Measurements from ENCODE around the gene BNIP3. TPM values are rescaled to one million over a fixed set of nuclear protein-coding genes. Genes with fewer than 3 reads are reported as not detected.
A peak's percentile ranks its signal among the peaks of the same experiment; 100 is the strongest.

BNIP3 gene, protein sequence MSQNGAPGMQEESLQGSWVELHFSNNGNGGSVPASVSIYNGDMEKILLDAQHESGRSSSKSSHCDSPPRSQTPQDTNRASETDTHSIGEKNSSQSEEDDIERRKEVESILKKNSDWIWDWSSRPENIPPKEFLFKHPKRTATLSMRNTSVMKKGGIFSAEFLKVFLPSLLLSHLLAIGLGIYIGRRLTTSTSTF
- 100 to 1,000 TPM in 3 of 4 donors, 10 to 100 TPM in 1; 81.2 to 162 (median 135) TPM for total RNA-seq

DNA sequence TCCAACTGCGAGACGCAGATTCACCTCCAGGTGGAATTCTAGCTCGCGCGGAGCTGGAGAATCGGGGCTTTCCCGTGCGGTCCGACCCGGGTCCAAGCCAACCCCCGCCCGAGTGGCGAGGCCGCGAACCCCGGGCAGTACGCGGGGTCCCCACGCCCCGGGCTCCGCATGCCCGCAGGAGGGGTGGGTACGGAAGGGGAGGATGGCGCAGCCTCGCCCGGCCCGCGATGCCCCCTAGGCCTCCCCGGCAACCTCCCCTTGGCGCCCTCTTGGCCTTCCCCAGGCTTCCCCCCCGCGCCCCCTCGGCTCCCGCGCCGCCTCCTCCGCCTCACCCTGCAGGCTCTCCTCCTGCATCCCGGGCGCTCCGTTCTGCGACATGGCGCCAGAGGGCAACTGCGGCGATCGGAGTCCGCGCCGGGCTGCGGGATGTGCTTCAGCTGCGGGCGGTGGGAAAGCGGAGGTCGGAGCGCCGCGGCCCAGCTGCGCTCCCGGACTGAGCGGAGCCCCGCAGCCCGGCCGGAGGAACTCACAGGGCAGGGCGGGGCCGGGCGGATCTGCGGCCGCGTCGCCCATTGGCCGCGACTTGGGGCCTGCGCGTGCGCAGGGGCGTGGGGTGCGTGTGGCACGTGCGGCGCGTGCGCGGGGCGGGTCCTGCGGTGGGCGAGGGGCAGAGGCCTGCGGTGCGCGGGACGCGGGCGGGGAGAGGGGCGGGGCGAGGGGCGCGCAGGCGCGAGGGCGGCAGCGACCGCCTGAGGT lies at the start of gene BNIP3:
Gene BNIP3 (minus strand): TSS at position 495 of the 756 bp plus-strand sequence. CDS start 117 bp downstream, at position 378.
- peak; percentile 95 to 96 for DNase-seq (ENCODE audit: low spot score in 2 of 2)
- H3K4me1 ChIP-seq: peaks cover 30% of the 10 kb centered on the region
- peak within 1 kb of the TSS; percentile 82 for H3K4me3 ChIP-seq
- H3K27me3 ChIP-seq: no peaks in the 10 kb centered on the region
- H3K36me3 ChIP-seq: no peaks in the 10 kb centered on the region
- 5% methylated on average over 7 of the region's 100 CpGs for WGBS
- H3K27ac ChIP-seq: peak within 1 kb of the TSS; percentile 55
- H3K9me3 ChIP-seq: no peaks in the 10 kb centered on the region
- peak in 1 of 2 donors; percentile 90 for TF ChIP-seq POLR2A (IDR thresholded peaks at IDR 0.05)
- no peak for TF ChIP-seq EP300 (IDR thresholded peaks at IDR 0.05)
- TF ChIP-seq POLR2AphosphoS5 (IDR thresholded peaks at IDR 0.05): peak in 1 of 3 donors; percentile 43
- TF ChIP-seq, protein P1, sequence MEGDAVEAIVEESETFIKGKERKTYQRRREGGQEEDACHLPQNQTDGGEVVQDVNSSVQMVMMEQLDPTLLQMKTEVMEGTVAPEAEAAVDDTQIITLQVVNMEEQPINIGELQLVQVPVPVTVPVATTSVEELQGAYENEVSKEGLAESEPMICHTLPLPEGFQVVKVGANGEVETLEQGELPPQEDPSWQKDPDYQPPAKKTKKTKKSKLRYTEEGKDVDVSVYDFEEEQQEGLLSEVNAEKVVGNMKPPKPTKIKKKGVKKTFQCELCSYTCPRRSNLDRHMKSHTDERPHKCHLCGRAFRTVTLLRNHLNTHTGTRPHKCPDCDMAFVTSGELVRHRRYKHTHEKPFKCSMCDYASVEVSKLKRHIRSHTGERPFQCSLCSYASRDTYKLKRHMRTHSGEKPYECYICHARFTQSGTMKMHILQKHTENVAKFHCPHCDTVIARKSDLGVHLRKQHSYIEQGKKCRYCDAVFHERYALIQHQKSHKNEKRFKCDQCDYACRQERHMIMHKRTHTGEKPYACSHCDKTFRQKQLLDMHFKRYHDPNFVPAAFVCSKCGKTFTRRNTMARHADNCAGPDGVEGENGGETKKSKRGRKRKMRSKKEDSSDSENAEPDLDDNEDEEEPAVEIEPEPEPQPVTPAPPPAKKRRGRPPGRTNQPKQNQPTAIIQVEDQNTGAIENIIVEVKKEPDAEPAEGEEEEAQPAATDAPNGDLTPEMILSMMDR (IDR thresholded peaks at IDR 0.05): no peak

DNA sequence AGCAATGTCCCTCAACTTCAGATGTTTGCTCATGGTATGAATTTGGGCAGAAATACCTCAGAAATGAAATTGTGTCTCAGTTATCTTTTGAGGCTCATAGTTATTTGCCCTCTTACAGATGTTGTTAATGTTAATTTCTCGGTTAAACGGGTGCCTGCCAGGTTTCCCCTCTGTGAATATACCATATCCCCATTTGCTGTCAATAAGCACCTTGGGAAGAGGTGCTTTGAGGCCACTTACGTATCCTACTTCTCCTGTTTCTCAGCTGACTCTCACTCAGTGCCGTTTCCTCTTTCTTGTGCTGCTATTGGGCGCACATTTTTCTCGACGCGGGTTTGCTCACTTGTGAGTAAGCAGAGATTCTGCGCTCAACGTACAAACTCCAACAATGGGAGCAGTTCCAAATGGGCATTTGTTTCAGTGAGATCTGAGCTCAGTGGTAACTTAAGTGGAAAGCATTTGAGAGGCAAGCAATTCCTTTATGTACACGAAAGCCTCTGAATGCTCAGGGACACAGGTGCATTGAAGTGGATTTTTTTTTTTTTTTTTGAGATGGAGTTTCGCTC lies 49.3 kb upstream of the BNIP3 start:
- Histone ChIP-seq H3K9me3 (no peaks in the 10 kb centered on the region), H3K4me3 (no peak overlapping the region), H3K36me3 (no peaks in the 10 kb centered on the region), H3K27me3 (peaks cover 68% of the 10 kb centered on the region), H3K27ac (no peak overlapping the region), H3K4me1 (peaks cover 2% of the 10 kb centered on the region)
- TF ChIP-seq POLR2A (IDR thresholded peaks at IDR 0.05): no peak
- DNase-seq (ENCODE audit: low spot score in 2 of 2): no peak
- 80% methylated on average over 12 of the region's 12 CpGs for WGBS

- Histone ChIP-seq H3K4me3 (no peak overlapping the region), H3K36me3 (no peaks in the 10 kb centered on the region), H3K27me3 (peaks cover 69% of the 10 kb centered on the region), H3K4me1 (peaks cover 2% of the 10 kb centered on the region), H3K9me3 (no peaks in the 10 kb centered on the region), H3K27ac (no peak overlapping the region)
- DNase-seq (ENCODE audit: low spot score in 2 of 2): no peak
- 38% methylated on average over 6 of the region's 6 CpGs for WGBS
- TF ChIP-seq EP300 (IDR thresholded peaks at IDR 0.05) (no peak), POLR2AphosphoS5 (IDR thresholded peaks at IDR 0.05) (no peak), POLR2A (IDR thresholded peaks at IDR 0.05) (no peak)
- TF ChIP-seq, protein P1 (IDR thresholded peaks at IDR 0.05): no peak
Measured at GRCh38 chr10:132028706-132029105, 47.0 kb upstream of the BNIP3 start.

GRCh38 chr10:132027423-132027983 lies 45.8 kb upstream of the BNIP3 start:
- TF ChIP-seq, protein P1 (IDR thresholded peaks at IDR 0.05): no peak
- TF ChIP-seq POLR2A (IDR thresholded peaks at IDR 0.05) (no peak), EP300 (IDR thresholded peaks at IDR 0.05) (no peak), POLR2AphosphoS5 (IDR thresholded peaks at IDR 0.05) (no peak)
- WGBS: 80% methylated on average over 3 of the region's 3 CpGs
- H3K9me3 ChIP-seq: no peaks in the 10 kb centered on the region
- H3K4me3 ChIP-seq: no peak overlapping the region
- H3K36me3 ChIP-seq: no peaks in the 10 kb centered on the region
- no peak for DNase-seq (ENCODE audit: low spot score in 2 of 2)
- H3K4me1 ChIP-seq: peaks cover 12% of the 10 kb centered on the region
- H3K27me3 ChIP-seq: peaks cover 70% of the 10 kb centered on the region
- H3K27ac ChIP-seq: no peak overlapping the region

- H3K4me1 ChIP-seq: peaks cover 12% of the 10 kb centered on the region
- H3K36me3 ChIP-seq: no peaks in the 10 kb centered on the region
- peak overlapping the region; percentile 36 for H3K4me3 ChIP-seq
- DNase-seq (ENCODE audit: low spot score in 2 of 2): peak in 1 of 2 donors; percentile 88
- no peak overlapping the region for H3K27ac ChIP-seq
- TF ChIP-seq EP300 (IDR thresholded peaks at IDR 0.05): no peak
- TF ChIP-seq, protein P1 (IDR thresholded peaks at IDR 0.05): peak; percentile 60 to 81
- peak in 1 of 3 donors; percentile 46 for TF ChIP-seq POLR2AphosphoS5 (IDR thresholded peaks at IDR 0.05)
- no peak for TF ChIP-seq POLR2A (IDR thresholded peaks at IDR 0.05)
- 31% methylated on average over 25 of the region's 36 CpGs for WGBS
- H3K9me3 ChIP-seq: no peaks in the 10 kb centered on the region
- H3K27me3 ChIP-seq: peaks cover 44% of the 10 kb centered on the region
Measured at GRCh38 chr10:132023092-132023811, 41.5 kb upstream of the BNIP3 start.

All from suprapubic skin (tissue), 4 donors.